ENCODE measurements around the gene CDH13.

DNA sequence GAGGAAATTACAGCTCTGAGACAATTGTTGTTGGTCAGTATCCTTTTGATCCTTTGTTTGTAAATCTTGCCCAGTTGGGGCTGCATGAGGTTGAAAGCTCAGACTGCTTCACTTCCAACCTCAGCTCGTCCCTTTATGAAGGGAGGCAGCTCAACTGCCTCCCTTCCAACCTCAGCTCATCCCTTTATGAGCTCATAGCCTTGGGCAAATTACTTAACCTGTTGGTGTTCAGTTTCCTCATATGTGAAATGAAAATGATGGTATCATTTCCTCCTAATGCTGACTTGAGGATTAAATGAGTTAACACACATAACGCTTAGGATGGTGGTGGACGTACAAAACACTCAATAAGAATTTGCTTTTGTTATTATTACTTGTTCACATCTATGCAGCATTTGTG lies 265.1 kb downstream of the CDH13 start:
- TF ChIP-seq POLR2AphosphoS5 (IDR thresholded peaks at IDR 0.05) (no peak), TAF1 (IDR thresholded peaks at IDR 0.05; ENCODE audit: low read depth) (no peak), EP300 (conservative IDR thresholded peaks at IDR 0.05; ENCODE audit: poor library complexity, severe bottlenecking) (no peak), EZH2 (IDR thresholded peaks at IDR 0.05; ENCODE audit: borderline replicate concordance, insufficient read depth, low read length, poor library complexity, severe bottlenecking) (no peak)
- TF ChIP-seq, protein P1, sequence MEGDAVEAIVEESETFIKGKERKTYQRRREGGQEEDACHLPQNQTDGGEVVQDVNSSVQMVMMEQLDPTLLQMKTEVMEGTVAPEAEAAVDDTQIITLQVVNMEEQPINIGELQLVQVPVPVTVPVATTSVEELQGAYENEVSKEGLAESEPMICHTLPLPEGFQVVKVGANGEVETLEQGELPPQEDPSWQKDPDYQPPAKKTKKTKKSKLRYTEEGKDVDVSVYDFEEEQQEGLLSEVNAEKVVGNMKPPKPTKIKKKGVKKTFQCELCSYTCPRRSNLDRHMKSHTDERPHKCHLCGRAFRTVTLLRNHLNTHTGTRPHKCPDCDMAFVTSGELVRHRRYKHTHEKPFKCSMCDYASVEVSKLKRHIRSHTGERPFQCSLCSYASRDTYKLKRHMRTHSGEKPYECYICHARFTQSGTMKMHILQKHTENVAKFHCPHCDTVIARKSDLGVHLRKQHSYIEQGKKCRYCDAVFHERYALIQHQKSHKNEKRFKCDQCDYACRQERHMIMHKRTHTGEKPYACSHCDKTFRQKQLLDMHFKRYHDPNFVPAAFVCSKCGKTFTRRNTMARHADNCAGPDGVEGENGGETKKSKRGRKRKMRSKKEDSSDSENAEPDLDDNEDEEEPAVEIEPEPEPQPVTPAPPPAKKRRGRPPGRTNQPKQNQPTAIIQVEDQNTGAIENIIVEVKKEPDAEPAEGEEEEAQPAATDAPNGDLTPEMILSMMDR (IDR thresholded peaks at IDR 0.05; ENCODE audit: poor library complexity, severe bottlenecking), result no peak

Measured in neural cell (in vitro differentiated cells).